ENCODE data around the gene GPT2. TPM values are rescaled to one million over a fixed set of nuclear protein-coding genes. Genes with fewer than 3 reads are reported as not detected.

The GPT2 gene
- total RNA-seq, 1 donor from 2014 or later = 37.9 TPM

GRCh38 chr16:46898006-46898405, 13.8 kb downstream of the GPT2 start:
- DNase-seq (ENCODE audit: low read depth) = no peak
- H3K4me3 ChIP-seq (ENCODE audit: low read depth, low read length) = no peak overlapping the region
- no peak for TF ChIP-seq CTCF (conservative IDR thresholded peaks at IDR 0.05; ENCODE audit: low read depth, low read length)

GRCh38 chr16:46899443-46900143, 15.4 kb downstream of the GPT2 start:
- DNase-seq (ENCODE audit: low read depth) = no peak
- no peak for TF ChIP-seq CTCF (conservative IDR thresholded peaks at IDR 0.05; ENCODE audit: low read depth, low read length)
- H3K4me3 ChIP-seq (ENCODE audit: low read depth, low read length) = no peak overlapping the region

GRCh38 chr16:46900455-46901235, 16.5 kb downstream of the GPT2 start:
- no peak overlapping the region for H3K4me3 ChIP-seq (ENCODE audit: low read depth, low read length)
- DNase-seq (ENCODE audit: low read depth) = no peak
- TF ChIP-seq CTCF (conservative IDR thresholded peaks at IDR 0.05; ENCODE audit: low read depth, low read length) = no peak

- no peak for TF ChIP-seq CTCF (conservative IDR thresholded peaks at IDR 0.05; ENCODE audit: low read depth, low read length)
- no peak for DNase-seq (ENCODE audit: low read depth)
- H3K4me3 ChIP-seq (ENCODE audit: low read depth, low read length) = no peak overlapping the region
Observed at GRCh38 chr16:46901709-46902108, 17.5 kb downstream of the GPT2 start.

- no peak for TF ChIP-seq CTCF (conservative IDR thresholded peaks at IDR 0.05; ENCODE audit: low read depth, low read length)
- no peak for DNase-seq (ENCODE audit: low read depth)
Observed at GRCh38 chr16:46903255-46903905, 19.2 kb downstream of the GPT2 start.

GRCh38 chr16:46904471-46904870, 20.3 kb downstream of the GPT2 start:
- TF ChIP-seq CTCF (conservative IDR thresholded peaks at IDR 0.05; ENCODE audit: low read depth, low read length) = no peak
- no peak overlapping the region for H3K4me3 ChIP-seq (ENCODE audit: low read depth, low read length)
- DNase-seq (ENCODE audit: low read depth) = no peak

More at GRCh38 chr16:46903255-46903905, 19.2 kb downstream of the GPT2 start:
- H3K4me3 ChIP-seq (ENCODE audit: low read depth, low read length) = no peak overlapping the region
